CD4-positive, alpha-beta T cell treated with Interleukin-6 at 100 ng/mL for 8 hours (primary cell): ENCODE results near the gene CCDC81.
"Not testable (repeated sequence)": the region's sequence is repeated elsewhere in the genome, so short reads cannot be mapped to it uniquely, and the experiment has no call there.

Experiments
- DNase-seq: peaks from one replicate; pipeline ENCODE4 v3.0.0-alpha.2; 2020; ENCODE audit warnings: mixed read lengths, low spot score

The CCDC81 gene

DNA sequence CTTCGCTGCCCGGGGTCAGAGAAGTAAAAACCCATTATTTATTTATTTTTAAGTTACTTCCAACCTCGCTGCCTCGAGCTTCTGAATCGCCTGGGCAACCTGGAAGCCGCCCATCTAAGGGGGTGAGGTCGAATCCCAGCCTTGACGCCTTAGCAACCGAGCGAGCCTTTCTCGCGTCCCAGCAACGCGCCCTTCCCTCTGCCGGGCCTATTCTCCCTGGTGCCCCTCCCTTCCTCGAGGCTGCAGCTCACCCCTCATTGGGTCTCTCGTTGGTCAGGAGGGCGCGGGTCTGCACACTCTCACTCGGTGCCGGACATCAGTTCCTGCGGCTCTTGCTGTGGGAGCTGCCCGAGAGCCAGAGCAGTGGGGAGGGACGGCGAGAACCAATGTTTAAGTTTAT lies at the start of gene CCDC81:
Gene CCDC81 (plus strand): TSS at position 302 of the 400 bp plus-strand sequence. CDS start 277 bp downstream, outside the sequence.
- no peak for DNase-seq

DNA sequence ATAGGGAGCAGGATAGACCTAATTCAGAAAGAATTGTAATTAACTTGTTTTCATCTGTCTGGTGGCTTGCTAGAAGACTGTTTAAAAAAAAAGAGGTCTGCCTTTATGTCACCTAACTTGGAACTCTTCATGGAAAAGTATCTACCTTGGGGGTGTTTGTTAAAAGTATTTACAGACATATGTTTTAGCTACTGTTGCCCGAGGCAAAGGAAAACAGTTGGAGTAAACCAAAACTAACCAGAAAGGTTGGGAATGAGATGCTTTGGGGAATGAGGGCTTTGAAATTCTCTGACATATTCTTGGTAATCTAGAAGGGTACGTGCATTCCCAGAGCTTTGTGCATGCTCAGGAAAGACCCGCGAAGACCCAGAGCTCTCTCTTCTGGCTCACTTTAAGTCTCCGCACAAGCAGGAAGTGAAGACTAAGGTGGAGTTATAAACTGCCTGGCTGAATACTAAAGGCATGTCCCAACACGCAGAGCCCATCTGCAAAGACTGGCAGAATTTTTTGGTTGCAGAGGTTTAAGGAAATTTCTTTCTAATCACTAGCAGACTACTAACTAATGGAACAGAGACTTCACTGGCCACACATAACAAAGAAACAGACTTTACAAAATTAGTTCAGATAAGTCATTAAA lies 39.4 kb upstream of the CCDC81 start:
- no peak for DNase-seq

DNA sequence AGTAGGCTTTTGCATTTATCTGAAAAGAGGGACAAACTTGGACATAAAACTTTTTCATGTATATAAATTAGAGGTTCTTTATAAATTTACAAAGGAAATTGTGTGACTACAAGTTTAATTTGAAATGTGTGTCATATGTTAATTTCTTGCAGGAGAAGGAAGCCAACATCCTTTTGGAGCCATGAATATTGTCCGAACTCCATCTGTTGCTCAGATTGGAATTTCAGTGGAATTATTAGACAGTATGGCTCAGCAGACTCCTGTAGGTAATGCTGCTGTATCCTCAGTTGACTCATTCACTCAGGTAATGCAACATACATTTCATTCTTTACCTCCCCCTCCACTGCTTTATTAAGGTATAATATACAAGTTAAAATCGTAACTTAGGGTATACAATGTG lies 37.5 kb upstream of the CCDC81 start:
- DNase-seq, result no peak

DNA sequence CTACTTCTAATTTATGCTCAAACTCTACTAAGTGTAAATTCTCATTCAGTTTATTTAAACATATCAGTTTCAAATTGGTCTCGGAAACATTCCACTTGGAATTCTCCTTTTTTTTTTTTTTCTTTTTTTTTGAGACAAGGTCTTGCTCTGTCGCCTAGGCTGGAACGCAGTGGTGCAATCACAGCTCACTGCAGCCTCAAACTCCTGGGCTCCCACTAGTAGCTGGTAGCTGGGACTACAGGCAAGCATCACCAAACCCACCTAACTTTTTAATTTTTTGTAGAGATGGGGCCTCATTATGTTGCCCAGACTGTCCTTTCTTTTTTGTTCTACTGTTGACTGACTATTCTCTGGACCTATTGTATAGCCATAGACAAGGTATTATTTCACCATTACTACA lies 33.3 kb upstream of the CCDC81 start:
- DNase-seq, result no peak

DNA sequence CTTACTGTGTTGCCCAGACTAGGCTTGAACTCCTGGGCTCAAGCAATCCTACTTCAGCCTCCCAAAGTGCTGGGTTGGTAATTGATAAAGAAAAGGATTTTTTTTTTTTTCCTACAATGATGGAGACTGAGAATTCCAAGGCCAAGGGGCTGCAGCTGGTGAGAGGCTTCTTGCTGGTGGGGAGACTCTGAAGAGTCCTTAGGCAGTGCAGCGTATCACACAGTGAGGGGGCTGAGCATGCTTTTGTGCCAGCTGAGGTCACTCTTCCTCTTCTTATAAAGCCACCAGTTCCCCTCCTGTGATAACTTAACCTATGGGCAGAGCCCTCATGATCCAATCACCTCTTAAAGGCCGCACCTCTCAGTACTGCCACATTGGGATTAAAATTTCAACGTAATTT lies 28.2 kb upstream of the CCDC81 start:
- no peak for DNase-seq

DNA sequence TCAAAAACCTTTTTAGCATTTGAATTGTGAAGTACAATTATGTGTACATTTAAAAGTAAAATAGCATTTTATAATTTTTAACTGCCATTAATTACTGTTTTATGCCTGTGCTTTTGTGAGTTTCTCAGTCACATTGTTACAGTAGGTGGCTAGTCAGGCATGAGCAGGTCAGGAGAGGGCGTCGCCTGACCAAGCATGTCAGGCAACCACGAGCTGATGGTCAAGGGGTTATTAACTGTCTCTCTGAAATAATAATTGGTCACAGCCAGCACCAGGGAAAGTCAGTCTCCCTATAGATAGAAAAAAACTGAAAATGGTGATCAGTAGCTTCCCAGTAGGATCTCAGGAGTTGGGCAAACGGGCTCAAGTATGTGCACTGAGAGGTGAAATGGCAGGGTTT lies 19.4 kb upstream of the CCDC81 start:
- DNase-seq, result no peak

DNA sequence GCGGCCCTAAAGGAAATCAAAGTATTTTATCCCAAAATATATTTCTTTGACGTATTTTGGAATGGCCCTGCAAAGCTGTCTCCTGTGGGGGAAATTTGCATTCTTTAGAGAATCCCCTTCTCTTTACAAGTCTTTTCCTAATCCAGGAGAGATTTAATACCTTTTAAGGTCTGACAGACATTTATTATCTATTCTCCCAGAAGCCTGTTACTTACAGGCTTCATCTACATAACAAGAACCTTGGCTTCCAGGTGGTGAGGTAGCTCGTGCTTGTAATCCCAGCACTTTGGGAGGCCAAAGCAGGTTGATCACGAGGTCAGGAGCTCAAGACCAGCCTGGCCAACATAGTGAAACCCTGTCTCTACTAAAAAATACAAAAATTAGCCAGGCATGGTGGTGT lies 17.3 kb upstream of the CCDC81 start:
- DNase-seq, result not testable (repeated sequence)

DNA sequence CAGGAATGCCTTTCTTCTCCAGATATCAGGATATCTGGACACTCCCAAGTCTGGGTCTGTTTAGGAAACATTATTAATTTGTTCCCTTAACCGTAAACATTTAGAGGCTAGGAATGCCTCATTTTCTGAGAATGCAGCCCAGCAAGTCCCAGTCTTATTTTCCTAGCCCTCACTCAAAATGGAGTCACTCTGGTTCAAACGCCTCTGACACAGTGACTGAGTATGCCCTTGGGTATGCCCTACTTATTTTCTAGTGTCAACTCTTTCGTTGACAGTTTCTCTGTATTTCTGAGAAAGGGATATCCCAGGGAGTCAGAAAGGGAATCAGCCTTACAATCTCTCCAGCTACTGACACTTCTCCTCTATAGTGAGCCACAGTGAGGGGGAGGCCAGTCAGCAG lies 16.0 kb upstream of the CCDC81 start:
- no peak for DNase-seq

DNA sequence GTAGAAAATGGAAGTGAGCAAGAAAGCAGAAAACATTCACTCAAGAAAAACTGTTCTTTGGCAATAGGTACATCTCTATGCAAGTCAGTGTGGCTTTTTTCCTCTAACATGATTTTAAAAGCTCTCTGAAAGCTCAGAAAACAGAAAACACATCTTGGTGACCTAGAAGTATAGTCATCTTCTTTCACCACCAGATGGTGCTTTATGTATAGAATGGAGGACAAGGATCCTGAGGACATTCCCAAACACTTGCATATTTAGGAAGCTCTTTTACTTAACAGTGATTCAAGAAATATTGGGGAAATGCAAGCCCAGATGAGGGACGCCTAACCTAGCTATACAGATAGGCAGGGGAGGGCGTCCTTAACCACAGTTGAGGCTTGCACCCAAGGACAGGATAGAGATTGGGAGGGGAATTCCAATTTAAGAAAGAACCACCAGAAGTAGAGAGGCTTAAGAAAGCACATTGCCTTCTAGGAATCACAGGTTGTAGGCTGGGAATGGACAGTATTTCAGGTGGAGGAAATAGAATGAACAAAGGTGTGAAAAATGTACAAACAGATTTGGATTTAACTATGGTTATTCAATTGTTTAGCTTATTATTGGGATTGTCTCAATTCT lies 13.8 kb upstream of the CCDC81 start:
- DNase-seq, result no peak

DNA sequence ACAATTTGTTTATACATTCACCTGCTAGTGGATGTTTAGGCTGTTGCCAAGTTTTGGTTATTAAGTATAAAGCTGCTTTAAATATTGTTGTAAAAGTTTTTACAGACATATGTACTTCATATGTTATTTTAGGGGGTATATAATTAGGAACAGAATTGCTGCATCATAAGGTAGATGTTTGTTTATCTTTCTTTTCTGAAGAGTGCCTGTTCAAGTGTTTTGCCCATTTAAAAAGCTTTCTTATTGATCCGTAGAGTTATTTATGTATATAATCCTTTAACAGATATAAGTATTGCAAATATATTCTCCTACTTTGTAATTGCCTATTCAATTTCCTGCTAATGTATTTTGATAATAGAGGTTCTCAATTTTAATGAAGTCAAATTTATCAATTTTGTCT lies 11.3 kb upstream of the CCDC81 start:
- DNase-seq, result no peak

DNA sequence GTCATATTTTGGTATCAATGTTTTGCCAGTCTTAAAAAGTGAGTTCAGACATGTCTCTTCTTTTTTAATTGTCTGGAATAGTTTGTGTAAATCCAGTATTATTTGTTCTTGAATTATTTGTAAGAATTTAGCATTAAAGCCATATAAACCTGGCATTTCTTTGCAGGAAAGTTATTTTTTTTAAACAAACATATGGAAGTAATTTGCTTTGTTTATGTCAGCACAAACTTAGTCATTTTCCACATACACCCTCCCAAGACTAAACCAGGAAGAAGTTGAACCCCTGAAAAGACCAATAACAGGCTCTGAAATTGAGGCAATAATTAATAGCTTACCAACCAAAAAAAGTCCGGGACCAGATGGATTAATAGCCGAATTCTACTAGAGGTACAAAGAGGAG lies 9.1 kb upstream of the CCDC81 start:
- no peak for DNase-seq

DNA sequence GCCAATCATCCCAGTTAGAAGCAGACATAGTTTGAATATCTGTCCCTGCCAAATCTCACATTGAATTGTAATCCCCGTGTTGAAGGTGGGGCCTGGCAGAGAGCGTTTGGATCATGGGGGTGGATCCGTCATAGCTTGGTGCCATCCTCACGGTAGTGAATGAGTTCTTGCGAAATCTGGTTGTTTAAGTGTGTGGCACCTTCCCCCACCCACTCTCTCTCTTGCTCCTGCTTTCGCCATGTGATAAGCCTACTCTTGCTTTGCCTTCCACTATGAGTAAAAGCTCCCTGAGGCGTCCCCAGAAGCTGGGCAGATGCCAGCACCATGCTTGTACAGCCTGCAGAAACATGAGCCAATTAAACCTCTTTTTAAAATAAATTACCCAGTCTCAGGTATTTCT lies 5.0 kb upstream of the CCDC81 start:
- DNase-seq, result no peak

DNA sequence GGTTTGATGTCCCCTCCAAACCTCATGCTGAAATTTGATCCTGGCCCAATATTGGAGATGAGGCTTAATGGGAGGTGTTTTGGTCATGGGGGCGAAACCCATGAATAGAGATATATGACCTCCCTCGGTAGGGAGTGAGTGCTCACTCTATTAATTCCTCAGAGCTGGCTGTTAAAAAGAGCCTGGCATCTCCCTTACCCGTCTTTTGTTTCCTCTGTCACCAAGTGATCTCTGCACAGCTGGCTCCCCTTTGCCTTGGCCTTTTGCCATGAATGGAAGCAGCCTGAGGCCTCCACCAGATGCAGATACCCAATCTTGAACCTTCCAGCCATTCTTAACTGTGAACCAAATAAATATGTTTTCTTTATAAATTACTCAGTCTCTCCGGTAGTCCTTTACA lies 4.5 kb upstream of the CCDC81 start:
- DNase-seq, result no peak

DNA sequence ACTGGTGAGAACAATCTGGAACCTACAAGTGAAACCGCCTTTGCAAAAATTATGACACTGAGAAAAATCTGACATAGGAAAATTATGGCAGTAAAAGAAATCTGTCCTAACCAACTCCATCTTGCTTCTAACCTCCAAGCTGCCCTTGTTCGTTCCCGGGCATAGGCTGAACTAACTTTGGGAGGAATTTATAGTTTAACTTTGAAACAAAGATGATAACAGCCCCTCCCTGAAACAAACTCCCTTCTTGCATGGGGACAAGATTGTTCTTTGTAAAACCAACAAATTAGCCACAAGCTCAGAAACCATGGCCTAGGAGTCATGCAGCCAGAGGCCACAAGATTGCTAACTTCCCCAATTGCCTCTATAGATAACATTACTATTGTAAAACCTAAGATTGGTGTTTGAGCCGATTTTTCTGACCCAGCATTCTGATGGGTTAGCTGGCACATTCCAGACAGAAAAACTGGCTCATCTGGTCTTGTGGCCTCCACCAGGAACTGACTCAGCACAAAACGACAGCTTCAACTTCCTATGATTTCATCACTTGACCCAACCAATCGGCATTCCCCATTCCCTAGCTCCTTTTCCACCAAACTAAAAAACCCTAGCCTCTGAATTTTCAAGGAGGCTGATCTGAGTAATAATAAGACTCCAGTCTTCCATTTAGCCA lies 3.6 kb upstream of the CCDC81 start:
- no peak for DNase-seq

DNA sequence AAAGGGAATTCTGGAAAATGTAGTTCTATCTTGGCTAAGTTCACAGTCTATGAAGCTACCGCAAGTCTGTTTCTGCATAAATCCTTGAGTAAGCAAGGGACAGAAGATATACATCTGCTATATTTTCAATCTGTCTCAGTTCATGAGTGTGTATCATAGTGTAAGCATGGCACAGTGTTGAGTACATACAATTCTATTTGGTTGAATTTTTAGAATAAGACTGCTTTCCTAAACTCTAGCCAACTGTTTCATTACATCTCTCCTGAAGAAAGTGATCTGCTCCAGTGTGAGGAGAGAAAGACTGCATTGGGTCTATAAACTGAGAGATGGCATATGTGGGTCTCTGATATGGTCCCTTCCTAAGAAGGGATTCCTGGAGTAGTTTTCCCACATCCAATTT lies 2.6 kb upstream of the CCDC81 start:
- no peak for DNase-seq

DNA sequence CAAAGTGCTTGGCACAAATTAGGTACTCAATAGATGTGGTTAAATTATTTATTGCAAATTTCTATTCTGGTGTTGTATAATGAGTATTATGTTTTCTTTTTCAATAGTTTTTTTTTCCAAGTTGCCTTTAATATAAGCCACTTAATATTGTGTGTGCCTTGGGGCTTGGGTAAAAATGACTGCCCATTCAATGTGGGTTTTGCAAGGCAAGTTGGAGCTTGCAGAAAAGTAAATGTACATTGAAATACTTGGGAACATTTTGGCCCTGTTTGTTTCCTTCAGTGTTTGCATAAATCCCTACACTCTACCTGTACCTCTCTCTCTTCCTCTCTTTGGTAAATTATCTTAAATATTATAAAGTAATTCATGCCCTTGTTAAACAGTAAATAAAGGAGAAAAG lies 2.1 kb upstream of the CCDC81 start:
- DNase-seq, result no peak

DNA sequence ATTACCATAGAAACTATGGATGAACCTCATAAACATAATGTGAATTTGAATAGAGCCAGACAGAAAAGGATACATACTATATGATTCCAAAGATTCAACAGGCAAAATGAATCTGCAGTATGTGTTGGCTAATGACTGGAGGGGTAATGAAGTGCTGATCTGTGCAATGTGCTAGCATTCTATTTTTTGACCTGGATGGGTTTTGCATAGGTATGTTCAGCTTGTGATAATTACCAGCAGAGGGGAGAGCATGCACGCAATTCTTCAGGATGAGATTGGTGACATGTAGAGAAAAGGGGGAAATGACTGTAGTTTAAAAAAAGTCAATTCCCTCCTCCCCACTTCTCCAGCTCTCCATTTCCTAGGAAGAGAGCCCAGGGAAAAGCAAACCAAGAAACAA lies 618 bp upstream of the CCDC81 start:
- DNase-seq, result no peak

DNA sequence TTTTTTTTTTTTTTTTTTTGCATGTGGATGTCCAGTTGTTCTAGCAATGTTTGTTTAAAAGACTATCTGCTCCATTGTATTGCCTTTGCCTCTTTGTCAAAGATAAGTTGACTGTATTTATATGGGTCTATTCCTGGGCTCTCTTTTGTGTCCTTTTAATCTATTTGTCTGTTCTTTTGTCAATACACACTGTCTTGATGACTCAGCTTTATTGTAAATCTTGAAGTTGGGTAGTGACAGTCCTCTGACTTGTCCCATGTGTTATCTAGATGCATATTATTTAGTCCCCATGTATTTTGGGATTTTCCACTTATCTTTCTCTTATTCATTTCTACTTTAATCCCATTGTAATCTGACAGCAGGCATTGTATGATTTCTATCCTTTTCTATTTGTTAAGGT lies 3.3 kb downstream of the CCDC81 start:
- no peak for DNase-seq

DNA sequence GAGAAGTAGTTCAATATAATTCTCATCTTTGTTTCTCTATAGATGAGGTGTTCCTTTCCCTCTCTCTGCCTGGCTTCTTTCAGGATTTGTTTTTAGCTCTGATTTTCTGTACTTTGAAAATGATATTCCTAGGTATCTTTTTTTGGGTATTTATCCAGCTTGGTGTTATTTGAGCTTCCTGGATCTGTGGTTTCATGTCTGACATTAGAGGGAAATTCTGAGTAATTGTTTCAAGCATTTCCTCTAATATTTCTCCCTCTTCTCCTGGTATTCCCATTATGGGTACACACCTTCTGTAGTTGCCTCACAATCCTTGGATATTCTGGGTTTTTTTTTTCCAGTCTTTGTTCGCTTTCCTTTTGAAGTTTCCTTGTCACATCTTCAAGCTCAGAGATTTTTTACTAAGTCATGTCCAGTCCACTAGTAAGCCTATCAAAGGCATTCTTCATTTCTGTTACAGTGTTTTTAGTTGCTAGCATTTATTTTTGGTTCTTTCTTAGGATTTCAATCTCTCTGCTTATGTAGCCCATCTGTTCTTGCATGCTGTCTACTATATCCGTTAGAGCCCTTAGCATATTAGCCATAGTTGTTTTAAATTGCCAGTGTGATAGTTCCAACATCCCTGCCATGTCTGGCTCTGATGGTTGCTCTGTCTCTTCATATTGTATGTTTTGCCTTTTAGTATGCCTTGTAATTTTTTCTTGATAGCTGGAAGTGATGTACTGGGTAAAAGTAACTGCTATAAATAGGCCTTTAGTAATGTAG lies 5.8 kb downstream of the CCDC81 start:
- no peak for DNase-seq

DNA sequence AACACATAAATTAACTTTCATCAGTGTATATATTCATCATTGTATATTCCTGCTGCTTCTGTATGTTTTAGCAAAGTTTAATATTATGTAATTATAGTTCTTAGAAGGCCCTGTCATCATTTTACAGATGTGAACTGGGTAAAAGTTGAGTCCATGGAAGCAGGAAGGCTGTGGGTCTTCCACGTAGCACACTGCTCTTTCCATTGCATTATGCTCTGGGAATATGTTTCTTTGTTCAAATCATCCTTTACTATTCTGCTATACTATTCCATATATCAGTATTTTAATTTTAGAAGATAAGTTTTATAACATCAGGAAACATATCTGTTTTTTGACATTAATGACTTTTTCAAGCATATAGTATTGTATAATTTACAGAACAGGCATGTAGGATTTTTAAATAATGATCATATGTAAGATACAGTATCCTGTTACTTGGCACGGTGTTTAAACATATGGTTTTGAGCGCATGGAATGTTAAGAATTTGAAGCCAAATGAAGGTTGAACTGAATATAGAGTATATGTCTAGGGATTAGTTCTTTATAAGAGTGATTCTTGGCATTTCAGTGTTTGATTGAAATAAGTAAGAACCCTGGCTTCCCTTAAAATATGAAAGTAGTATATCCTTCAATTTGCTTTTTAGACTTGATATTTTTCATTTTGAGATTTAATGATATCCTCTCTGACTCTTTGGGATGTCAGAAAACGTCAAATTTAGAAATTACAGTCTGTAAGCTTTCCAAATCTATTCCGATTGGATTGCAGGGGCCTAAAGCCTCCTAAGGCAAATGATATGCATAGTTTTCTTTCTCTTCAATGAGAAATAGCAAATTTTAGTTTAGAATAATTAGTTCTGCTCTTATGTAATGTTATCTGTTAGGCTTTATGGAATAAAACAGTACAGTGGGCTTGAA lies 8.6 kb downstream of the CCDC81 start:
- DNase-seq, result no peak

DNA sequence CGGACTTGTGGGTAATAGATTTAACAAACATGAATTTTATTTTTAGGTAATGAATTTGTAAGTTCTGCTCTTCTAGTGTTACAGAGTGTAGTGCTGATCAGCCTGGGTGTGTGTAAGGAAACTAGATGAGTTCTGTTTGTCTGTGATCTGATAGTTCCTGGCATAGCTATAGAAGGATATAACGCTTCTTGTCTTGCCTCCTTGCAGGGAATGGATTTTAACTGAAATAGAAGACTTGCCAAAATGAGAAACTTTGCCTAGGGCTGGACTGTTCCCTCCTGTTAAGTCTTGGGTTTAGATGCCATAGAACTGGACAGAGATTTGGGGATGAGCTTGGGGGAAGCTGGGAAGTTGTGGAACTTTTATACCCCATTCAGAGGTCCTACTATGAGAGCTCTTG lies 11.6 kb downstream of the CCDC81 start:
- no peak for DNase-seq

DNA sequence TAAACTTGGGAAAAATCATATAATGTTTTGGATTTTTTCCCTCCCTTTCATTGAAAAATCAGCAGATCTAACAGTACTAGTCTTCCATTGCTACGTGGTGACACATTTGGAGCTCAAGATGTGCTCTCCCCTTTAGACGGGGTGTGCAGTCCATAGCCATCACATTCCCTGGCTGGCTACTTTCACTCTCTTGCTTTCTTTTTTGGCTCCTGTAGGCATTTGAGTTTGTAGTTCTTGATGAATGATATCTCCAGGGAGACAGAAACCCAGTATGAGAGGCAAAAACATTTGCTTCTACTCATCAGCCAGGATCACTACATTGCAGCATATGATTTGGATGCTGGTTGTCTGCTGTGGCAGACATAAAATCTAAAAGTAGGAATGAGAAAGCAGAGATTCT lies 12.1 kb downstream of the CCDC81 start:
- DNase-seq, result no peak
